Endodermal cell (in vitro differentiated cells): Measurements from ENCODE around the gene RLN3. TPM values are rescaled to one million over a fixed set of nuclear protein-coding genes. Genes with fewer than 3 reads are reported as not detected.
A peak's percentile ranks its signal among the peaks of the same experiment; 100 is the strongest.

ENCODE experiments used
- DNase-seq: peaks from one replicate; pipeline ENCODE4 v3.0.0-alpha.2; 2017
- H3K27ac ChIP-seq: 2 replicates; pipeline ENCODE4 v1.5.1; 2013; ENCODE audit warnings: mild to moderate bottlenecking, low read depth, low read length, moderate library complexity
- H3K27me3 ChIP-seq: 2 replicates; pipeline ENCODE4 v1.6.1; 2013; ENCODE audit warnings: mild to moderate bottlenecking, low read length, moderate library complexity; ENCODE audit not compliant: insufficient read depth, control insufficient read depth, poor library complexity, severe bottlenecking
- H3K36me3 ChIP-seq: 2 replicates; pipeline ENCODE4 v1.7.0; 2013; ENCODE audit warnings: mild to moderate bottlenecking, low read length, moderate library complexity; ENCODE audit not compliant: control insufficient read depth, insufficient read depth
- H3K4me1 ChIP-seq: one replicate; pipeline ENCODE4 v1.7.0; 2013; ENCODE audit warnings: low read length; ENCODE audit not compliant: control insufficient read depth, insufficient read depth
- H3K4me3 ChIP-seq: 2 replicates; pipeline ENCODE4 v1.5.1; 2013; ENCODE audit warnings: mild to moderate bottlenecking, low read length, moderate library complexity
- H3K9ac ChIP-seq: 2 replicates; pipeline ENCODE4 v1.6.1; 2013; ENCODE audit warnings: mild to moderate bottlenecking, low read length, moderate library complexity; ENCODE audit not compliant: poor library complexity, severe bottlenecking; ENCODE audit errors: extremely low read depth
- H3K9me3 ChIP-seq: 2 replicates; pipeline ENCODE4 v1.6.1; 2013; ENCODE audit warnings: mild to moderate bottlenecking, low read length, moderate library complexity; ENCODE audit not compliant: control insufficient read depth
- H3K27ac Mint-ChIP-seq: 2 replicates; pipeline ENCODE4 v1.8.0; 2020; ENCODE audit warnings: mixed read lengths
- H3K27me3 Mint-ChIP-seq: 2 replicates; pipeline ENCODE4 v1.8.0; 2021; ENCODE audit warnings: mild to moderate bottlenecking, mixed read lengths; ENCODE audit not compliant: insufficient read depth
- H3K36me3 Mint-ChIP-seq: 2 replicates; pipeline ENCODE4 v1.8.0; 2020; ENCODE audit warnings: low read depth, mixed read lengths
- H3K4me1 Mint-ChIP-seq: 2 replicates; pipeline ENCODE4 v1.8.0; 2020; ENCODE audit warnings: mixed read lengths
- H3K4me3 Mint-ChIP-seq: 2 replicates; pipeline ENCODE4 v1.8.0; 2020; ENCODE audit warnings: mild to moderate bottlenecking, moderate library complexity, mixed read lengths
- H3K9me3 Mint-ChIP-seq: 2 replicates; pipeline ENCODE4 v1.8.0; 2020; ENCODE audit warnings: mild to moderate bottlenecking, mixed read lengths
- WGBS, 2 experiments: methylation state at CpG; one replicate each; pipeline versions ENCODE4 v1.1.5 to v1.1.7; 2013; ENCODE audit warnings: missing lambda C conversion rate in 2 of 2, mixed read lengths in 1 of 2; ENCODE audit not compliant: insufficient coverage in 1 of 2, insufficient read length in 1 of 2; 5-methylcytosine and 5-hydroxymethylcytosine counted together
- total RNA-seq, 2 donors: library from RNA; stranded (reverse); fragmentation: NEBNext Ultra II Directional in 1 of 2; extraction: Animal tissue kit (Norgen Biotek cat#: 25700) in 1 of 2; gene quantifications; 2 replicates in 1 of 2; 3 replicates in 1 of 2; pipeline ENCODE4 v1.2.1, GENCODE V29; 2021
- TF ChIP-seq, protein P1 (sequence below): fragments of 200-600 bp; sonication (generic); conservative IDR thresholded peaks from 2 replicates; pipeline ENCODE4 v1.5.0; 2021; ENCODE audit warnings: antibody characterized with exemption, mild to moderate bottlenecking

RLN3 gene
- total RNA-seq, 2 donors from 2014 or later: not detected

DNA sequence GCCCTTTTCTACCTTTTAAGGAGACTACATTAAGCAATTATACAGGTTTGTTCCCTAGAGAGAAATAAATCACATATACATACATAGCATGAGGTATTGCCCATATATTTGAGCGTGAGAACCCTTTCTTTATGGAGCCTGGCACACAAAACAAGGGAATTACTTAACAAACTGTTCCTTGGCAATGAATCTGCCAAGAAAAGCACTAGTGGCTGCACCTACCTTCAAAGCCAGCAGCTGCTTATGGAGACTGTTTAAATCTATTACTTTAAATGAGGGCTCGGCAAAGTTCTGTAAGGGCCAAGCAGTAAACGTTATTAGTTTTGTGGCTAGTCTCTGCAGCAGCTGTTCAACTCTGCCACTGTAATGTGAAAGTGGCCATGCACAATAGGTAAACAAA lies 28.9 kb upstream of the RLN3 start:
- 98% methylated on average over 3 of the region's 3 CpGs for WGBS, 2 experiments
- Histone ChIP-seq H3K4me3 (peak overlapping the region; percentile 26), H3K27me3 (no peaks in the 10 kb centered on the region), H3K4me1 (no peaks in the 10 kb centered on the region), H3K27ac (no peak overlapping the region), H3K9ac (no peak overlapping the region), H3K36me3 (peaks cover 28% of the 10 kb centered on the region), H3K9me3 (peaks cover 15% of the 10 kb centered on the region)
- Mint-ChIP-seq H3K4me1 (no peaks in the 10 kb centered on the region), H3K27me3 (no peaks in the 10 kb centered on the region), H3K36me3 (peaks cover 33% of the 10 kb centered on the region), H3K27ac (no peak overlapping the region), H3K9me3 (peaks cover 18% of the 10 kb centered on the region), H3K4me3 (no peak overlapping the region)
- TF ChIP-seq, protein P1, sequence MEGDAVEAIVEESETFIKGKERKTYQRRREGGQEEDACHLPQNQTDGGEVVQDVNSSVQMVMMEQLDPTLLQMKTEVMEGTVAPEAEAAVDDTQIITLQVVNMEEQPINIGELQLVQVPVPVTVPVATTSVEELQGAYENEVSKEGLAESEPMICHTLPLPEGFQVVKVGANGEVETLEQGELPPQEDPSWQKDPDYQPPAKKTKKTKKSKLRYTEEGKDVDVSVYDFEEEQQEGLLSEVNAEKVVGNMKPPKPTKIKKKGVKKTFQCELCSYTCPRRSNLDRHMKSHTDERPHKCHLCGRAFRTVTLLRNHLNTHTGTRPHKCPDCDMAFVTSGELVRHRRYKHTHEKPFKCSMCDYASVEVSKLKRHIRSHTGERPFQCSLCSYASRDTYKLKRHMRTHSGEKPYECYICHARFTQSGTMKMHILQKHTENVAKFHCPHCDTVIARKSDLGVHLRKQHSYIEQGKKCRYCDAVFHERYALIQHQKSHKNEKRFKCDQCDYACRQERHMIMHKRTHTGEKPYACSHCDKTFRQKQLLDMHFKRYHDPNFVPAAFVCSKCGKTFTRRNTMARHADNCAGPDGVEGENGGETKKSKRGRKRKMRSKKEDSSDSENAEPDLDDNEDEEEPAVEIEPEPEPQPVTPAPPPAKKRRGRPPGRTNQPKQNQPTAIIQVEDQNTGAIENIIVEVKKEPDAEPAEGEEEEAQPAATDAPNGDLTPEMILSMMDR: no peak
- no peak for DNase-seq

DNA sequence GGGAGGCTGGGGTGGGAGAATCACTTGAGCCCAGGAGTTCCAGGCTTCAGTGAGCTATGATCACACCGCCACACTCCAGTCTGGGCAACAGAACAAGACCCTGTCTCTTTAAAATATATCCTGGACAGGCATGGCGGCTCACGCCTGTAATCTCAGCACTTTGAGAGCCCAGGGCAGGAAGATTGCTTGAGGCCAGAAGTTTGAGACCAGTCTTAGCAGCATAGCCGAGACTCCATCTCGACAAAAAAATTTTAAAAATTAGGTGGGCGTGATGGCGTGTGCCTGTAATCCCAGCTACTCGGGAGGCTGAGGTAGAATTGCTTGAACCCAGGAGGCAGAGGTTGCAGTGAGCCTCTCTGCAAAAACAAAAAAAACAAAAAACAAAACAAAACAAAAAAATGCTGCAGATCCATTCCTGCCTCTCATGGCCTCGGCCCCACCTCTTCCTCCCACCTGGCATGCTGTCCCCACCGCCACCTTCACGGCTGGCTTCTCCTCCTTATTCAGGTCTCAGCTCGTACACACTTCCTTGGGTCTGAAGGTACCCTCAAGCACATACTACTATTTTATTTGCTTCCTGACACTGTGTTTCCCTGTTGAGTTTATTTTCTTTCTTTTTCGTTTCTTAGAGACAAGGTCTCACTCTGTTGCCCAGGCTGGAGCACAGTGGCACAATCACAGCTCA lies 27.1 kb upstream of the RLN3 start:
- Mint-ChIP-seq H3K27ac (no peak overlapping the region), H3K9me3 (peaks cover 18% of the 10 kb centered on the region)

DNA sequence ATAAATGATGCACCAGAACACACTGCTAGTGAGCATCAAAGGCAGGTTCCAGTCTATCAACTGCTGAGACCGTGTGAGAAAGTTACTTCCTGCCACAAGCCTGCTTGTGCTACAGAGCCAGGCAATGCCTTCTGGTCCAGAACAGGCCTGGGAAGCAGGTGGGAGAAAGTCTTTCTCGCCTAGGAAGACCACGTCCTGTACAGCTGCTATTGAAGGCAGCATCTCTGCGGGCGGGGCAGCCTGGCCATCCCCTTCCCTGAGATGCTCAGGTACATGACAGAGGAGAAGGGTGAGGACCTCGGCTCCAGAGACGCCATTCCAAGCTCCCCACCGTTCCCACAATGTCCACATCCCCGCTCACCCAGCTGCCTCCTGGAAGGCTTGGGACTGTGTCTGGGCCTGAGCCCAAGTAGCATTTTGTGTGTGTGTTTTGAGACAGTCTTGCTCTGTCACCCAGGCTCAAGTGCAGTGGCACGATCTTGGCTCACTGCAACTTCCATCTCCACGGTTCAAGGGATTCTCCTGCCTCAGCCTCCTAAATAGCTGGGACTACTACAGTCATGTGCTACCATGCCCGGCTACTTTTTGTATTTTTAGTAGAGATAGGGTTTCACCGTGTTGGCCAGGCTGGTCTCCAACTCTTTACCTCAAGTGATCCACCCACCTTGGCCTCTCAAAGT lies 25.2 kb upstream of the RLN3 start:
- no peaks in the 10 kb centered on the region for H3K27me3 ChIP-seq
- H3K27me3 Mint-ChIP-seq: no peaks in the 10 kb centered on the region
- peaks cover 30% of the 10 kb centered on the region for H3K36me3 Mint-ChIP-seq
- peaks cover 18% of the 10 kb centered on the region for H3K9me3 Mint-ChIP-seq
- H3K36me3 ChIP-seq: peaks cover 23% of the 10 kb centered on the region
- H3K9ac ChIP-seq: no peak overlapping the region
- H3K27ac Mint-ChIP-seq: peak overlapping the region; percentile 79
- no peak overlapping the region for H3K4me3 Mint-ChIP-seq
- TF ChIP-seq, protein P1: no peak
- H3K9me3 ChIP-seq: peaks cover 15% of the 10 kb centered on the region
- 88 to 91% methylated on average over 7 to 13 of the region's 13 CpGs for WGBS, 2 experiments
- no peaks in the 10 kb centered on the region for H3K4me1 Mint-ChIP-seq
- no peak overlapping the region for H3K27ac ChIP-seq
- H3K4me1 ChIP-seq: no peaks in the 10 kb centered on the region
- H3K4me3 ChIP-seq: no peak overlapping the region
- no peak for DNase-seq

More for the DNA sequence above, 27.1 kb upstream of the RLN3 start:
- DNase-seq: no peak
- WGBS, 2 experiments: 91 to 93% methylated on average over 12 to 13 of the region's 13 CpGs
- Mint-ChIP-seq H3K27me3 (no peaks in the 10 kb centered on the region), H3K4me1 (no peaks in the 10 kb centered on the region), H3K36me3 (peaks cover 30% of the 10 kb centered on the region), H3K4me3 (no peak overlapping the region)
- Histone ChIP-seq H3K4me3 (no peak overlapping the region), H3K27ac (no peak overlapping the region), H3K36me3 (peaks cover 28% of the 10 kb centered on the region), H3K9me3 (peaks cover 15% of the 10 kb centered on the region), H3K9ac (no peak overlapping the region), H3K27me3 (no peaks in the 10 kb centered on the region), H3K4me1 (no peaks in the 10 kb centered on the region)
- TF ChIP-seq, protein P1: no peak
